HG03135 (cell line): ENCODE data around the gene AGR2.

ENCODE experiments used
- ATAC-seq: cut with Tn5 transposase; IDR thresholded peaks from one replicate; pipeline ENCODE4 v1.9.1; 2021; ENCODE audit warnings: mild to moderate bottlenecking, moderate library complexity; ENCODE audit not compliant: unreplicated experiment

AGR2 gene

DNA sequence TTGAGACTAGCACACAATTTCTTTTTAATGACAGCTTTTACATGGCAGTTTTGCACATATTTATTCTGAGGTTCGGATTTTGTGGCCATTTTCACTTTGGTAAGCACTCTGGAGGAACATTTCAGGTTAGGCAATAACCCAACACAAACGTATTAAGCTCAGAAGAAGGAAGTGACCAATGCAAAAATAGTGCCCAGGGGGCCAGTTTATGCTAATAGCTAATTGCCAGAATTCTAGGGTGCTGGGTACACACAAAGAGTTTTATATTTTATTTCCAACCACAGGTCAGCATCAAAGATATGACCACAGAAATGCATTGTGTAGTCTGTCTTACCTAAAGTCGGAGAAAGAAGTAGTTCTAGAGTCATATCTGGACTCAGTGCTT, 8.4 kb upstream of the AGR2 start:
- no peak for ATAC-seq

DNA sequence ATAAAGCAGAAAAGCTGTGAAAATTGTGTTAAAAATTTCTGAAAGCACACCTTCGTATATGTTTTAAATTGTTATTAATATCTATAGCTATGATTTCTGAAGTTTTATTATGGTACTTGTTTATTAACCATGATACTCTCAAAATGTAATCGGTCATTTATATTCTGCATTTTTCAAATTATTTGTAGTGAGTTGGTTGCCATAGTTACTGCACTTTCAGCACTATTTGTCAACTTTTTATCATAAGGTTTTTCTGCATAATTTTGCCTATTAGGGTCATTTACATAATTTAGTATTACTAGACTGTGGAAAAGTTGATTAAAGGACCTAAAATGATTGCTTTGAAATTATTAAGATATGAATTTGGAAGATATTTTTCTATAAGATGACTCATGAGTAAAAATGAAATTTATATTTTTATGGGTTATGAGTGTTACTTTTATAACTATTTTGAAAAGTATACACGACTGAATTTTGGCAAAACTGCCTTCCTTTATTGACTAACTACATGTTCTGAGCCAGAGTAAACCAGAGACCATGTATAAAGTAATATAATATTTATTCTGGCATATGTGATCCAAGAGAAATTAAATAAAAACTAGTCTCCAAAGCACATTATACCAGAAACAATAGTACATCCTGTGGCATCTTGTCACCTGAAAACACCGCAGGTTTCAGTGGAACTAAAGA, 7.9 kb upstream of the AGR2 start:
- ATAC-seq, result no peak

- ATAC-seq, result no peak
Observed at GRCh38 chr7:16811551-16811950, 6.8 kb upstream of the AGR2 start.

- ATAC-seq, result no peak
Observed at GRCh38 chr7:16810573-16810972, 5.8 kb upstream of the AGR2 start.

DNA sequence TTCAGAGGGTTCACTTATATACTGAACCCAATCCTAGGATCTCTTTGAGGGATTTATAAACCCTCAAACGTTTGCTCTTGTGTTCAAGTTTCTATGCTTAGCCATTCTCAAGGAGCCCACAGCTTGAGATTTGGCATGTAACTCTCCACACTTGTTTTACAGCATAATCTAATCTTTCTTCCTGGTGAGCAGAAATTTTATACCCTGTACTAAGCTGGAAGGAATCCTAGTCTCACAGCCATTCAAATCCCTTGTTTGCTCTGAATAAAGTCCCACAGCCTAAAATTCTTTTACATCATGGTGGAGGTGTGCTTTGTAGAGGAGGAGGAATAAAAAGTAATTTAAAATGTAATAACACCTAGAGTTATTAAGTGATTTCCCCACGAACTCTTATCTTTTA, 5.3 kb upstream of the AGR2 start:
- ATAC-seq, result no peak

GRCh38 chr7:16805441-16805840, 642 bp upstream of the AGR2 start:
- ATAC-seq, result no peak

DNA sequence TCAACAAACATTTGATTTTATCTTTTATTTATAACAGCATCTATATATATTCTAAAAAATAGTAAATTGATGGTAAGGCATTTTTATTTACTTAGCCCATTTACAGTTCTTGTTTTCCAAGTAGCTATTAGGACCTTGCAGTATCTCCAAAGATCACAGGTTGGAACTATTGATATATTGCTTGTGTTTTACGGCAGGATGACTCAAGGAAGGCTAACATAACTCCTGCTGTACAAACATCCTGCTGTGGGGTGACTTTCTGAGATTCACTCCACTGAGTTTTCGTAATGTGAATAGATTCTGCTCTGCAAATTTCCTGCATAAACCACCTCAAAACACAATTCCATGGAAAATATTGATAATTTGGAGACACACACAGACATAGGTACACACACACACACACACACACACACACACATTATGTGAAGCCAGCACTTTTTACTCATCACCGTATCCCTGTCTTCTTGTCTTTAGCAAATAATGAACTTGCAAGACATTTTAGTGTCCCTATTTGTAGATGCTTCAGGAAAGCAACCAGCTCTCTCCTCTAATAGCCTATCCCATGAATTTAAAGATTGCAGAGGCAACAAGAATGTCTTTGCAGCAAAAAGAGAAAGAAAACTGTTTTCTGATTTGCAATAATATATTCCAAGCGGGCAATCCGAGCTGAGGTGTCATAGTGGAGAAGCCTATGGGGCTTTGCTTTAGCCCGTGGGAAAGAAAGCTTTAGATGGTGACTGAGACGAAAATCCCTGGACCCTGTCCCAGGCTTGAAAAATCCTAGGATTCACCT, 722 bp downstream of the AGR2 start:
- ATAC-seq, result no peak

DNA sequence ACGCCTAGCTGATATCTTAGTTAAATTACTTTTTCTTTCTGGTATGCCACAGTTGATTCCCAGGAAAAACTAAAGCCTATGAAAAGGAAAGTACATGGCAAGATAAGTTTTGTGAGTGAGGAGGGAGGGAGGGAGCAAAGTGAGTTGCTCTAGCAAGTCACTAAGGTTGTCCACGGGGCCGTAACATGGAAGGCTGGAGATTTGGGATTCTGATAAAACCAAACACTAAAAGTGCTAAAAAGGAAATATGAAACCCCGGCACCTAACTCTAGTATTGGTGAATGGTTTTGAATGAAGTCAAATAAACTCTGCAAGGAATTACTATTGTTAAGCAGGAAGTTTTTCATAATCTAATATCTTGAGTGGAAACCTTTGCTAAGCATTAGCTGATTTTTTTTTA, 1.7 kb downstream of the AGR2 start:
- no peak for ATAC-seq

DNA sequence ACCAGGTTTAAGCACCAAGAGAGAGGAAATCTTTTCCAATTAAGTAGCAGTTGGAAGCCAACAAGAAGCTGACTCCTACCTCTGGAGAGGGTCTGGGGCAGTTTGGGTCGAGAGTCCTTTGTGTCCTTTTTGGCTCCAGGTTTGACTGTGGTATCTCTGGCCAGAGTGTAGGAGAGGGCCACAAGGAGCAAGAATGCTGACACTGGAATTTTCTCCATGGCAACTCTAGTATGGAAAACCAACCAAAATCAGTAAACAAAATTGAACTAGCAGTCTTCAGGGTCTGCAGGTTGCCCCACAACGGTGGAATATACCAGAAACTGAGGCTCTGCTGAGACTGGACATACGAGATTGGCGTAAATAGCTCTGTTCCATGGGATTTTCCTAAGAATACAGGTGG, 3.2 kb downstream of the AGR2 start:
- ATAC-seq, result no peak

DNA sequence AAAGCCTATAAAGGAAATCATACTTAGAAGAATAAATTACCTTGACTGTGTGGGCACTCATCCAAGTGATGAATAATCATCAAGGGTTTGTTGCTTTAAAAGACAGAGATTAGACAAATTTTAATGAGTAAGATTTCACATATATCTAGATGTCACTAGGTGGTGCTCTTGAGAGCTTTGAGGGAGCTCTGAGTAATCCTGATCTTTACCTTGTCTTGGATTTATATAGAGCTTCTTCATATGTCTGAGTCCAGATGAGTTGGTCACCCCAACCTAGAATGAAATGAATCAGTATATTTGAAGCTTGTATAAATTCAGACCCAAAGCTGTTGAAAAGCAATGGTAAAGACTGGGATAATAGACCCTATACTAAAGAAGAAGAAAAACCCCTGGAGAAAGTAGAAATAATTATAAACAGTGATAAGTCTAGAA, 3.7 kb downstream of the AGR2 start:
- ATAC-seq, result no peak

GRCh38 chr7:16795624-16796023, 9.2 kb downstream of the AGR2 start:
- ATAC-seq, result no peak

- ATAC-seq, result no peak
Observed at GRCh38 chr7:16794986-16795385, 9.8 kb downstream of the AGR2 start.

GRCh38 chr7:16791905-16792698, 12.7 kb downstream of the AGR2 start:
- ATAC-seq, result no peak

- no peak for ATAC-seq
Observed at GRCh38 chr7:16791071-16791470, 13.7 kb downstream of the AGR2 start.

- ATAC-seq, result no peak
Observed at GRCh38 chr7:16787127-16787526, 17.7 kb downstream of the AGR2 start.

DNA sequence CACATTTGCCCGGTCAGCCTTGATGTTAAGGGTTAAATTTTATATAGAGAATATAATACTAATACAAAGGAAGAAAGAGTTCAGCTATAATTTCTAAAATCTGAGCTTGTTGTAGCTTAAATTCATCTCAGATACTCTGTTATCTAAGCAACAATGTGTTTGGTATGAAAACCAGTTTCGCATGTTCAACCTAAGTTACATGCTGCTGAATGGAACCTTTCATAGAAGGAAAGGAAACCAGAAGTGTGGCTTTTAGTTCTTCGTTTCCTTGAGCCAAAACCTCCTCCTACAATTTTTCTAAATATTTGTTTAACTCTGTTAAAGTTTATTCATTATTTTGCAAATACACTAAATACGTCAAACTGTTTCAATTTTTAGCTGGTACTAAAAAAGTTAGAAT, 18.5 kb downstream of the AGR2 start:
- ATAC-seq, result no peak

GRCh38 chr7:16785846-16786245, 19.0 kb downstream of the AGR2 start:
- ATAC-seq, result no peak

GRCh38 chr7:16785321-16785720, 19.5 kb downstream of the AGR2 start:
- ATAC-seq, result no peak

DNA sequence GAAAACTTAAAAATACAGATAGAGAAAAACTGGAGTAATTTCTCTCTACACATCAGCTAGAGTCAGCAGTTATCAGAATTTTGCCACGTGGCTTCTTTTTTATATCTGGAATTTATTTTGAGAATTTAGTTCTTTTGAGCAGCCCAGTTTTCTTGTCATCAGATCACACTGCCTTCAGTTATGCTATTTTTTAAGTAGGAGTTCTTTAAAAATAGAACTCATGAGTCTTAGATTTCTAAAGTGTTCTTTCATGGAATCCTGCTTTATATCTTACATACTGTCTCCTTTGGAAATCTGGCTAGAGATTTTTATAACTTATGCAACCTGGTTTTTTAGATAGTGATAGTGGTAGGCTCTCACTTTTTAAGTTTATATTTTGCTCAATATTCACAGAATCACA, 24.2 kb downstream of the AGR2 start:
- no peak for ATAC-seq

DNA sequence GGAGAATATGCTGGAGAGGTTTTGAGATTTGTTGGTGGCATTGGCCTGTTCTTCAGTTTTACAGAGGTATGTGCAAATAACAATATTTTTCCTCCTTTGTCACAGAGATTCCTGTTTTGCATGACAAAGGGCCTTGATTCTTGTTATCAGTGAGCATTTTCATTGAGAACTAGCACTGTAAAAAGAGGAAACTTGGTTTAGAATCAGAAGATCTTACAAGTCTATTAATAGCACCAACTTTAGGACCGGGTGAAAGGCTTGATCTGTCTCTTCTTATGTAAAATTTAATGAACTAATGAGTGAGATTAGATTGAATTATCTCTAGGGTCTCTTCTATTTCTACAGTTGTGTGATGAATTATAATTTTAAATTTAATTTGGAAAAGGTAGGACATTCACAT, 25.7 kb downstream of the AGR2 start:
- no peak for ATAC-seq

- no peak for ATAC-seq
Observed at GRCh38 chr7:16778476-16778875, 26.3 kb downstream of the AGR2 start.

DNA sequence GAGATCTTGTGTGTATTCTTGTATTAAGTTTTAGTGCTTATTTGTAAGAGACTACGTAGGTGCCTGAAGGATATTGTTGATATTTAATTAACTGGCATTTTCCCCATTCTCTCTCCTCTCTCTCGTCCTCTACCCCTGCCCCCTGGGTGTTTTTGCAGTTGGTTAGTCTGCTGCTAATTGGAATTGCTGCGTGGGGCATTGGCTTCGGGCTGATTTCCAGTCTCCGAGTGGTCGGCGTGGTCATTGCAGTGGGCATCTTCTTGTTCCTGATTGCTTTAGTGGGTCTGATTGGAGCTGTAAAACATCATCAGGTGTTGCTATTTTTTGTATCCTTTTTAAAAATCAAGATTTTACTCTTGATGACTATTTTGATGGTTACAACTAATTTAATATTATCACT, 28.7 kb downstream of the AGR2 start:
- ATAC-seq, result no peak
